Measurements from ENCODE around the gene LRG1.

The LRG1 gene

DNA sequence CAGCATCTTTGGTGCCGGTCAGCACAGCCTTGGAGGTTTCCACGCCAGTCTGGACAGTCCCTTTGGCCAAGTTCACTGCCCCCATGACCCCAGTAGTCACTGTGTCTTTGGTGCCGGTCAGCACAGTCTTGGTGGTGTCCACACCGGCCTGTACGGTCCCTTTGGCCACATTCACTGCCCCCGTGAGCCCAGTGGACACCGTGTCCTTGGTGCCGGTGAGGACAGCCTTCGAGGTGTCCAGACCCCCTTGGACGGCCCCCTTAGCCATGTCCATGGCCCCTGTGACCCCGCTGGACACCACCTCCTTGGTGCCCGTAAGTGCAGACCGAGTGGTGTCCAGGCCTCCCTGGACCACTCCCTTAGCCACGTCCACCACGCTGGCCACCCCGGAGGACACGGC, 26.6 kb downstream of the LRG1 start:
- in situ Hi-C loops (cut with HindIII; ENCODE audit: low sequenced_read_pairs) = no loop called here

- in situ Hi-C loops (cut with HindIII; ENCODE audit: low sequenced_read_pairs) = no loop called here
Measured at GRCh38 chr19:4512070-4512469, 27.8 kb downstream of the LRG1 start.

- in situ Hi-C loops (cut with HindIII; ENCODE audit: low sequenced_read_pairs) = no loop called here
Measured at GRCh38 chr19:4511300-4512054, 28.4 kb downstream of the LRG1 start.

DNA sequence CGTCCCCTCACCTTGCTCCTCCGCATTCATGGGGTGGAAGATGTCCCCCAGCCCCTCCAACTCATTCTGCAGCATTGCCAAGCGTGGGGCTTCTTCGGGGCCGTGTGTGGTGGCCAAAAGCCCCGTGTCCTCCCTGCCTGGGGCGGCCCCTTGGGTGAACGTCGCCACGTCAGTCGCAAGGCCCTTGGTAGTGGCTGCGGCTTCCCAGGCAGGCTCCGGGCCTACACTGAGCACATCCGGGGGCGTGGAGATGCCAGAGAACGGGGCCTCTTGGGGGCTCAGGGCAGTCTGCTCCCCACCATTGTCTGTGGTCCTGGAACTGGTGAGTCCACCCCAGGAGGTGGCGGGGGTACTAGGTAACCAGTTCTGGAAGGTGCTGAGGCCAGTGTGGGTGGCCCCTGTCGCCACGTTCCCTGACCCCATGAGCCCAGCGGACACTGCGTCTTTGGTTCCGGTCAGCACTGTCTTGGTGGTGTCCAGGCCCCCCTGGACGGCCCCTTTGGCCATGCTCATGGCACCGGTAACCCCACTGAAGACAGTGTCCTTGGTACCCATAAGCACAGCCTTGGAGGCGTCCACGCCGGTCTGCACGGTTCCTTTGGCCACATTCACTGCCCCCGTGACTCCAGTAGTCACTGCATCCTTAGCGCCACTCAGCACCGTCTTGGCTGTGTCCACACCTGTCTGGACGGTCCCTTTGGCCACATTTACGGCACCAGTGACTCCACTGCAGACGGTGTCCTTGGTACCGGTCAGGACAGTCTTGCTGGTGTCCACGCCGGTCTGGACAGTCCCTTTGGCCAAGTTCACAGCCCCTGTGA, 29.2 kb downstream of the LRG1 start:
- in situ Hi-C loops (cut with HindIII; ENCODE audit: low sequenced_read_pairs) = no loop called here

GRCh38 chr19:4508698-4509097, 31.1 kb downstream of the LRG1 start:
- in situ Hi-C loops (cut with HindIII; ENCODE audit: low sequenced_read_pairs) = no loop called here

DNA sequence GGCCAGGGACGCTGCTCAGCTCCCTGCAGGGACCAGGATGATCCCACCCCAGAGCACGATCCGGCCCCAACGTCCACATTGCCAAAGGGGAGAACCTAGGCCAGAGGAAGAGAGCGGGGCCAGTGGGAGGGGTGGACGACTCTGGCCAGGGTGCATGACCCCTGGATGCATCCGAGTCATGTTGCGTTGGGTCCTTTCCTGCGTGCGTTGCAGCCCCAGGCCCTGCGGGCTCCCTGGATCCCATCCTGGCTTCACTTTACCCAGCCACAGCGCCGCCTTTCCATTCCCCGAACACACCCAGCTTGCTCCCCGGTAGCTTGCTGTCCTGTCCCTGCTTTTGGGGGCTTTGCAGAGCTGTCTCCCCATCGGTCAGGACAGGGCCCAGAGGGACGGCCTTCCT, 32.0 kb downstream of the LRG1 start:
- in situ Hi-C loops (cut with HindIII; ENCODE audit: low sequenced_read_pairs) = no loop called here

- in situ Hi-C loops (cut with HindIII; ENCODE audit: low sequenced_read_pairs) = no loop called here
Measured at GRCh38 chr19:4507150-4507452, 32.7 kb downstream of the LRG1 start.

GRCh38 chr19:4506449-4507149, 33.2 kb downstream of the LRG1 start:
- in situ Hi-C loops (cut with HindIII; ENCODE audit: low sequenced_read_pairs) = no loop called here

- in situ Hi-C loops (cut with HindIII; ENCODE audit: low sequenced_read_pairs) = no loop called here
Measured at GRCh38 chr19:4505570-4506448, 34.0 kb downstream of the LRG1 start.

- in situ Hi-C loops (cut with HindIII; ENCODE audit: low sequenced_read_pairs) = no loop called here
Measured at GRCh38 chr19:4504891-4505569, 34.8 kb downstream of the LRG1 start.

- in situ Hi-C loops (cut with HindIII; ENCODE audit: low sequenced_read_pairs) = no loop called here
Measured at GRCh38 chr19:4504297-4504701, 35.5 kb downstream of the LRG1 start.

- in situ Hi-C loops (cut with HindIII; ENCODE audit: low sequenced_read_pairs) = no loop called here
Measured at GRCh38 chr19:4503825-4504170, 36.0 kb downstream of the LRG1 start.

GRCh38 chr19:4503132-4503824, 36.6 kb downstream of the LRG1 start:
- in situ Hi-C loops (cut with HindIII; ENCODE audit: low sequenced_read_pairs) = no loop called here

- in situ Hi-C loops (cut with HindIII; ENCODE audit: low sequenced_read_pairs) = no loop called here
Measured at GRCh38 chr19:4502282-4503131, 37.3 kb downstream of the LRG1 start.

GRCh38 chr19:4501691-4502090, 38.1 kb downstream of the LRG1 start:
- in situ Hi-C loops (cut with HindIII; ENCODE audit: low sequenced_read_pairs) = no loop called here

DNA sequence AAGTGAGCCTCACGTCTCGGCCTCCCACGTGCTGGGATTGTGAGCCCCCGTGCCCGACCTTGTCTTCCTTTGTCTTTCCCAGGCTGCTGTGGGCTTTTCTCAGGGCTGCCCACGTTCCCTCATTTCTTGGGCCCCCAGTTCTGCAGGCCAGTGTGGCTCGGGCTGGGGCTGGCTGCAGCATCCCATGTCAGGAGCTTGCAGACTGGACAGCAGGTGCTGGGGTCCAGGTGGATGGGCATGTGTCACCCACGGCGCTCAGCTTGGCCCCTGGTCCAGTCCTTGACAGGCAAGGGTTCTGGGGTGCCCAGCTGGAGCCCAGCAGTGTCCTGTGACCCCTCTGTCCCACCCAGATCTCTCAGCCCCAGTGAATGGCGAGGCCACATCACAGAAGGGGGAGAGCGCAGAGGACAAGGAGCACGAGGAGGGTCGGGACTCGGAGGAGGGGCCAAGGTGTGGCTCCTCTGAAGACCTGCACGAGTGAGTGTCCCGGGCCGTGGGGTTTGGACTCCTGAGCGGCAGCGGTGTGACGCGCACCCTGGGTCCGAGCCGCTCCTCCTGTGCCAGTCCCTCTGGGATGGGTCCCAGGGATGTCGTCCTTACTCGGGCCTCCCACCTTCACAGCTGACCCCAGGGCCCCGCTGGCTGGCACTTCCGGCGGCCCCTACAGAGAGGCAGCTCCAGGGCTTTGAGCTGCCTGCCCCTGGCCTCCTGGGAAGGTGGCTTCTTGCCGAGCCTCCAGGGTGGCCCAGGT, 38.8 kb downstream of the LRG1 start:
- in situ Hi-C loops (cut with HindIII; ENCODE audit: low sequenced_read_pairs) = no loop called here

- in situ Hi-C loops (cut with HindIII; ENCODE audit: low sequenced_read_pairs) = no loop called here
Measured at GRCh38 chr19:4499855-4500254, 40.0 kb downstream of the LRG1 start.

DNA sequence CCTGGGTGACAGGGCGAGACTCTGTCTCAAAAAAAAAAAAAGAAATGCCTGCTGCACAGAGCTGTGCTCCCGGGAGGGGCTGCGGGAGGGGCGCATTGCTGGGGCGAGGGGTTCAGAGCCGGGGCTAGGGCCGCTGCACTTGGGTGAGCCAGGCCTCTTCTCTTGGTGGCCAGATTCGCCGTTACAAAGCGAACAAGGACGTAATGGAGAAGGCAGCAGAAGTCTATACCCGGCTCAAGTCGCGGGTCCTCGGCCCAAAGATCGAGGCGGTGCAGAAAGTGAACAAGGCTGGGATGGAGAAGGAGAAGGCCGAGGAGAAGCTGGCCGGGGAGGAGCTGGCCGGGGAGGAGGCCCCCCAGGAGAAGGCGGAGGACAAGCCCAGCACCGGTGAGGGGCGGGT, 40.5 kb downstream of the LRG1 start:
- in situ Hi-C loops (cut with HindIII; ENCODE audit: low sequenced_read_pairs) = no loop called here

Data from endothelial cell of hepatic sinusoid (primary cell).